Liver (tissue), 9 donors: ENCODE results near the gene ALK. TPM values are rescaled to one million over a fixed set of nuclear protein-coding genes. Genes with fewer than 3 reads are reported as not detected.

Source experiments
- DNase-seq: peaks from one replicate; pipeline ENCODE4 v3.0.0-alpha.2; 2017; ENCODE audit warnings: low spot score
- H3K27ac ChIP-seq, 2 donors: one replicate each; pipeline ENCODE4 v1.7.0; 2013; ENCODE audit warnings: inconsistent platforms in 2 of 2, low read length in 2 of 2, control low read depth in 1 of 2, low read depth in 1 of 2, mild to moderate bottlenecking in 1 of 2
- H3K27me3 ChIP-seq, 4 donors: one replicate each; pipeline versions ENCODE4 v1.6.1 to v1.7.0; 2013; ENCODE audit warnings: low read length in 3 of 4, inconsistent platforms in 1 of 4, mild to moderate bottlenecking in 1 of 4, moderate library complexity in 1 of 4; ENCODE audit not compliant: control insufficient read depth in 4 of 4, insufficient read depth in 4 of 4
- H3K36me3 ChIP-seq, 4 donors: one replicate each; pipeline versions ENCODE4 v1.6.1 to v1.7.0; 2013; ENCODE audit warnings: low read length in 3 of 4, mild to moderate bottlenecking in 3 of 4, low read depth in 1 of 4, moderate library complexity in 1 of 4; ENCODE audit not compliant: control insufficient read depth in 4 of 4, insufficient read depth in 3 of 4
- H3K4me1 ChIP-seq, 4 donors: one replicate each; pipeline versions ENCODE4 v1.6.1 to v1.7.0; 2013; ENCODE audit warnings: low read length in 3 of 4, mild to moderate bottlenecking in 3 of 4, moderate library complexity in 1 of 4; ENCODE audit not compliant: control insufficient read depth in 4 of 4, insufficient read depth in 4 of 4
- H3K4me3 ChIP-seq, 3 donors: one replicate each; pipeline versions ENCODE4 v1.6.1 to v1.7.0; 2013; ENCODE audit warnings: low read length in 3 of 3, control low read depth in 1 of 3, low read depth in 1 of 3, mild to moderate bottlenecking in 1 of 3
- H3K9ac ChIP-seq, 2 donors: one replicate each; pipeline ENCODE4 v1.7.0; 2013; ENCODE audit warnings: low read length in 2 of 2, mild to moderate bottlenecking in 2 of 2, moderate library complexity in 2 of 2, control low read depth in 1 of 2, low read depth in 1 of 2
- H3K9me3 ChIP-seq, 4 donors: one replicate each; pipeline versions ENCODE4 v1.6.1 to v1.7.0; 2013; ENCODE audit warnings: low read length in 3 of 4; ENCODE audit not compliant: control insufficient read depth in 4 of 4
- EGR1 ChIP-seq, 2 donors: IDR thresholded peaks; 2 replicates each; pipeline ENCODE4 v1.6.1; 2016 to 2018; ENCODE audit warnings: antibody characterized with exemption in 2 of 2, low read depth in 2 of 2
- FOXA1 ChIP-seq: IDR thresholded peaks from 2 replicates; pipeline ENCODE4 v1.6.1; 2016; ENCODE audit warnings: antibody characterized with exemption
- FOXA2 ChIP-seq: IDR thresholded peaks from 2 replicates; pipeline ENCODE4 v1.6.1; 2016; ENCODE audit warnings: antibody characterized with exemption
- GABPA ChIP-seq, 2 donors: IDR thresholded peaks in 1 of 2; conservative IDR thresholded peaks in 1 of 2; 2 replicates each; pipeline ENCODE4 v1.6.1; 2016; ENCODE audit warnings: antibody characterized with exemption in 2 of 2, mild to moderate bottlenecking in 1 of 2, moderate library complexity in 1 of 2
- HNF4A ChIP-seq, 2 donors: conservative IDR thresholded peaks; 2 replicates each; pipeline ENCODE4 v1.6.1; 2016; ENCODE audit warnings: antibody characterized with exemption in 2 of 2, mild to moderate bottlenecking in 2 of 2
- HNF4G ChIP-seq: IDR thresholded peaks from 2 replicates; pipeline ENCODE4 v1.6.1; 2016; ENCODE audit warnings: antibody characterized with exemption
- JUND ChIP-seq, 2 donors: IDR thresholded peaks; 2 replicates each; pipeline ENCODE4 v1.6.1; 2016; ENCODE audit warnings: antibody characterized with exemption in 2 of 2
- NR2F2 ChIP-seq: IDR thresholded peaks from 2 replicates; pipeline ENCODE4 v1.6.1; 2016; ENCODE audit warnings: antibody characterized with exemption
- RAD21 ChIP-seq, 2 donors: IDR thresholded peaks; 2 replicates each; pipeline ENCODE4 v1.6.1; 2016; ENCODE audit warnings: antibody characterized with exemption in 2 of 2, mild to moderate bottlenecking in 2 of 2
- RXRA ChIP-seq, 2 donors: IDR thresholded peaks; 2 replicates each; pipeline ENCODE4 v1.6.1; 2017 to 2018; ENCODE audit warnings: antibody characterized with exemption in 2 of 2, mild to moderate bottlenecking in 1 of 2
- TAF1 ChIP-seq: conservative IDR thresholded peaks from 2 replicates; pipeline ENCODE4 v1.6.1; 2016; ENCODE audit warnings: antibody characterized with exemption, mild to moderate bottlenecking
- YY1 ChIP-seq: IDR thresholded peaks from 2 replicates; pipeline ENCODE4 v1.6.1; 2016; ENCODE audit warnings: antibody characterized with exemption, mild to moderate bottlenecking
- WGBS: extraction: QIAGEN DNeasy Blood & Tissue Kit; methylation state at CpG from one replicate; pipeline ENCODE4 v1.1.7; 2013; 5-methylcytosine and 5-hydroxymethylcytosine counted together
- polyA plus RNA-seq, 2 donors: library from polyadenylated mRNA; stranded (reverse) in 1 of 2; unstranded in 1 of 2; fragments of 200-250 nt in 1 of 2; fragments of >200 nt in 1 of 2; fragmentation: Nextera tagmentation in 1 of 2; extraction: Ambion mirVana in 1 of 2; gene quantifications; one replicate each; pipeline versions ENCODE4 v1.2.1 to v1.2.3, GENCODE V29; 2013 to 2015
- total RNA-seq, 2 donors: library from RNA; depleted of rRNA; stranded (reverse); fragments of >200 nt; gene quantifications; one replicate each; pipeline ENCODE4 v1.2.3, GENCODE V29; 2014
- TF ChIP-seq, protein P1 (sequence below): IDR thresholded peaks from 2 replicates; pipeline ENCODE4 v1.6.1; 2016; ENCODE audit warnings: antibody characterized with exemption
- TF ChIP-seq, protein P2 (sequence below): IDR thresholded peaks from 2 replicates; pipeline ENCODE4 v1.6.1; 2016; ENCODE audit warnings: antibody characterized with exemption, mild to moderate bottlenecking
- TF ChIP-seq, protein P3 (sequence below): IDR thresholded peaks from 2 replicates; pipeline ENCODE4 v1.6.1; 2016; ENCODE audit warnings: antibody characterized with exemption
- TF ChIP-seq, protein P4 (sequence below): fragments of 150-350 bp; IDR thresholded peaks from 2 replicates; pipeline ENCODE4 v1.5.1; 2017; ENCODE audit warnings: improper control_type of control experiment, low read depth, low read length; ENCODE audit not compliant: missing input control
- TF ChIP-seq, protein P5 (sequence below): IDR thresholded peaks from 2 replicates; pipeline ENCODE4 v1.6.1; 2016; ENCODE audit warnings: antibody characterized with exemption
- donor health status: healthy.
- donor health status: healthy.
- donor health status: healthy.
- donor health status: healthy.
- donor health status: healthy.

Gene ALK
- total and polyA plus RNA-seq, 4 donors = under 0.01 TPM; not detected in 3

DNA sequence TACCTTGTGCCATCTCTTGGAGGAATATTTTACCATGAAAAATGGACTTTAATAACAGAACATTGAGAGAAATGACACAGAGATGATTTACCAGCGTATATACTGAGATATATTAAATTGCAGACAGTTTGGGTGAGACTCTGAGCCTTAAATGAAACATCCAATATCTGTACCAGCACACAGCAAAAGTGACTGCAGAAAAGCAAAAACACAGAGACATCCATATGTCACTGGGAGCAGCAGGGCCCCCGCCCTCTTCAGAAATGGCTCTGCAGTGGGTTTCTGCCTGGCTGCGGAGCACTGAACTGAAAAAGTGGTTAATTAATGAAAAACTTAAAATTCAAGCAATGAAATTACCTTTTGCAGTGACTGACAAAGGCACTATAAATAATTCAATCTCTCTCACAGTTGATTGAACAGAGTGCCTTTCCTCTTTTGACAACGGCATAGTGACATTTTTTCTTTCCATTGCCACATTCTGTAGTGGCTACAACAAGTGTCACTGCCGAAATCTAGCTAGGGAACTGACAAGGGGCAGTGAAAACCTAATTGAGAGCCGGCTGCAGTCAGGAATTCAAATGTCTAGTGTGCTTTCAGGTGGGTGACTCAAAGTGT is 353.4 kb downstream of the ALK start:
- no peak overlapping the region for H3K4me3 ChIP-seq
- H3K4me1 ChIP-seq = peaks cover 0 to 7% (median 3%) of the 10 kb centered on the region in 4 donors
- H3K9ac ChIP-seq = no peak overlapping the region
- WGBS = 87% methylated on average over 6 of the region's 6 CpGs
- H3K9me3 ChIP-seq = no peaks in the 10 kb centered on the region
- H3K36me3 ChIP-seq = no peaks in the 10 kb centered on the region
- no peak overlapping the region for H3K27ac ChIP-seq
- no peak for DNase-seq
- H3K27me3 ChIP-seq = no peaks in the 10 kb centered on the region
- TF ChIP-seq, protein P1, sequence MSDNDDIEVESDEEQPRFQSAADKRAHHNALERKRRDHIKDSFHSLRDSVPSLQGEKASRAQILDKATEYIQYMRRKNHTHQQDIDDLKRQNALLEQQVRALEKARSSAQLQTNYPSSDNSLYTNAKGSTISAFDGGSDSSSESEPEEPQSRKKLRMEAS = no peak
- TF ChIP-seq, protein P2, sequence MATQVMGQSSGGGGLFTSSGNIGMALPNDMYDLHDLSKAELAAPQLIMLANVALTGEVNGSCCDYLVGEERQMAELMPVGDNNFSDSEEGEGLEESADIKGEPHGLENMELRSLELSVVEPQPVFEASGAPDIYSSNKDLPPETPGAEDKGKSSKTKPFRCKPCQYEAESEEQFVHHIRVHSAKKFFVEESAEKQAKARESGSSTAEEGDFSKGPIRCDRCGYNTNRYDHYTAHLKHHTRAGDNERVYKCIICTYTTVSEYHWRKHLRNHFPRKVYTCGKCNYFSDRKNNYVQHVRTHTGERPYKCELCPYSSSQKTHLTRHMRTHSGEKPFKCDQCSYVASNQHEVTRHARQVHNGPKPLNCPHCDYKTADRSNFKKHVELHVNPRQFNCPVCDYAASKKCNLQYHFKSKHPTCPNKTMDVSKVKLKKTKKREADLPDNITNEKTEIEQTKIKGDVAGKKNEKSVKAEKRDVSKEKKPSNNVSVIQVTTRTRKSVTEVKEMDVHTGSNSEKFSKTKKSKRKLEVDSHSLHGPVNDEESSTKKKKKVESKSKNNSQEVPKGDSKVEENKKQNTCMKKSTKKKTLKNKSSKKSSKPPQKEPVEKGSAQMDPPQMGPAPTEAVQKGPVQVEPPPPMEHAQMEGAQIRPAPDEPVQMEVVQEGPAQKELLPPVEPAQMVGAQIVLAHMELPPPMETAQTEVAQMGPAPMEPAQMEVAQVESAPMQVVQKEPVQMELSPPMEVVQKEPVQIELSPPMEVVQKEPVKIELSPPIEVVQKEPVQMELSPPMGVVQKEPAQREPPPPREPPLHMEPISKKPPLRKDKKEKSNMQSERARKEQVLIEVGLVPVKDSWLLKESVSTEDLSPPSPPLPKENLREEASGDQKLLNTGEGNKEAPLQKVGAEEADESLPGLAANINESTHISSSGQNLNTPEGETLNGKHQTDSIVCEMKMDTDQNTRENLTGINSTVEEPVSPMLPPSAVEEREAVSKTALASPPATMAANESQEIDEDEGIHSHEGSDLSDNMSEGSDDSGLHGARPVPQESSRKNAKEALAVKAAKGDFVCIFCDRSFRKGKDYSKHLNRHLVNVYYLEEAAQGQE = no peak
- TF ChIP-seq, protein P3, sequence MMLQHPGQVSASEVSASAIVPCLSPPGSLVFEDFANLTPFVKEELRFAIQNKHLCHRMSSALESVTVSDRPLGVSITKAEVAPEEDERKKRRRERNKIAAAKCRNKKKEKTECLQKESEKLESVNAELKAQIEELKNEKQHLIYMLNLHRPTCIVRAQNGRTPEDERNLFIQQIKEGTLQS = no peak
- TF ChIP-seq RXRA (IDR thresholded peaks at IDR 0.05) = no peak
- no peak for TF ChIP-seq HNF4A (conservative IDR thresholded peaks at IDR 0.05)
- TF ChIP-seq RAD21 (IDR thresholded peaks at IDR 0.05) = no peak
- no peak for TF ChIP-seq JUND (IDR thresholded peaks at IDR 0.05)
- no peak for TF ChIP-seq YY1
- no peak for TF ChIP-seq NR2F2
- TF ChIP-seq, protein P4, sequence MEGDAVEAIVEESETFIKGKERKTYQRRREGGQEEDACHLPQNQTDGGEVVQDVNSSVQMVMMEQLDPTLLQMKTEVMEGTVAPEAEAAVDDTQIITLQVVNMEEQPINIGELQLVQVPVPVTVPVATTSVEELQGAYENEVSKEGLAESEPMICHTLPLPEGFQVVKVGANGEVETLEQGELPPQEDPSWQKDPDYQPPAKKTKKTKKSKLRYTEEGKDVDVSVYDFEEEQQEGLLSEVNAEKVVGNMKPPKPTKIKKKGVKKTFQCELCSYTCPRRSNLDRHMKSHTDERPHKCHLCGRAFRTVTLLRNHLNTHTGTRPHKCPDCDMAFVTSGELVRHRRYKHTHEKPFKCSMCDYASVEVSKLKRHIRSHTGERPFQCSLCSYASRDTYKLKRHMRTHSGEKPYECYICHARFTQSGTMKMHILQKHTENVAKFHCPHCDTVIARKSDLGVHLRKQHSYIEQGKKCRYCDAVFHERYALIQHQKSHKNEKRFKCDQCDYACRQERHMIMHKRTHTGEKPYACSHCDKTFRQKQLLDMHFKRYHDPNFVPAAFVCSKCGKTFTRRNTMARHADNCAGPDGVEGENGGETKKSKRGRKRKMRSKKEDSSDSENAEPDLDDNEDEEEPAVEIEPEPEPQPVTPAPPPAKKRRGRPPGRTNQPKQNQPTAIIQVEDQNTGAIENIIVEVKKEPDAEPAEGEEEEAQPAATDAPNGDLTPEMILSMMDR = no peak
- TF ChIP-seq FOXA1 = no peak
- TF ChIP-seq, protein P5, sequence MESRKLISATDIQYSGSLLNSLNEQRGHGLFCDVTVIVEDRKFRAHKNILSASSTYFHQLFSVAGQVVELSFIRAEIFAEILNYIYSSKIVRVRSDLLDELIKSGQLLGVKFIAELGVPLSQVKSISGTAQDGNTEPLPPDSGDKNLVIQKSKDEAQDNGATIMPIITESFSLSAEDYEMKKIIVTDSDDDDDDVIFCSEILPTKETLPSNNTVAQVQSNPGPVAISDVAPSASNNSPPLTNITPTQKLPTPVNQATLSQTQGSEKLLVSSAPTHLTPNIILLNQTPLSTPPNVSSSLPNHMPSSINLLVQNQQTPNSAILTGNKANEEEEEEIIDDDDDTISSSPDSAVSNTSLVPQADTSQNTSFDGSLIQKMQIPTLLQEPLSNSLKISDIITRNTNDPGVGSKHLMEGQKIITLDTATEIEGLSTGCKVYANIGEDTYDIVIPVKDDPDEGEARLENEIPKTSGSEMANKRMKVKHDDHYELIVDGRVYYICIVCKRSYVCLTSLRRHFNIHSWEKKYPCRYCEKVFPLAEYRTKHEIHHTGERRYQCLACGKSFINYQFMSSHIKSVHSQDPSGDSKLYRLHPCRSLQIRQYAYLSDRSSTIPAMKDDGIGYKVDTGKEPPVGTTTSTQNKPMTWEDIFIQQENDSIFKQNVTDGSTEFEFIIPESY = no peak
- TF ChIP-seq EGR1 (IDR thresholded peaks at IDR 0.05; ENCODE audit: low read depth in 2 of 2) = no peak
- TF ChIP-seq TAF1 = no peak
- no peak for TF ChIP-seq FOXA2
- no peak for TF ChIP-seq HNF4G
- no peak for TF ChIP-seq GABPA (IDR thresholded peaks at IDR 0.05 in 1 of 2, conservative IDR thresholded peaks at IDR 0.05 in 1 of 2)
